Uterus (tissue), 2 donors: ENCODE results near the gene SUFU.

Source experiments
- CTCF ChIP-seq, 4 experiments: fragments of 200-600 bp in 2 of 4; fragments of 450-650 bp in 2 of 4; sonication (generic) in 2 of 4; IDR thresholded peaks; one replicate each; pipeline ENCODE4 v1.5.1; 2016 to 2019; ENCODE audit warnings: antibody characterized with exemption in 4 of 4, mild to moderate bottlenecking in 2 of 4, moderate library complexity in 1 of 4
- POLR2A ChIP-seq, 2 donors: fragments of 450-650 bp; IDR thresholded peaks; one replicate each; pipeline ENCODE4 v1.6.1; 2016; ENCODE audit warnings: antibody characterized with exemption in 2 of 2, mild to moderate bottlenecking in 1 of 2, moderate library complexity in 1 of 2

DNA sequence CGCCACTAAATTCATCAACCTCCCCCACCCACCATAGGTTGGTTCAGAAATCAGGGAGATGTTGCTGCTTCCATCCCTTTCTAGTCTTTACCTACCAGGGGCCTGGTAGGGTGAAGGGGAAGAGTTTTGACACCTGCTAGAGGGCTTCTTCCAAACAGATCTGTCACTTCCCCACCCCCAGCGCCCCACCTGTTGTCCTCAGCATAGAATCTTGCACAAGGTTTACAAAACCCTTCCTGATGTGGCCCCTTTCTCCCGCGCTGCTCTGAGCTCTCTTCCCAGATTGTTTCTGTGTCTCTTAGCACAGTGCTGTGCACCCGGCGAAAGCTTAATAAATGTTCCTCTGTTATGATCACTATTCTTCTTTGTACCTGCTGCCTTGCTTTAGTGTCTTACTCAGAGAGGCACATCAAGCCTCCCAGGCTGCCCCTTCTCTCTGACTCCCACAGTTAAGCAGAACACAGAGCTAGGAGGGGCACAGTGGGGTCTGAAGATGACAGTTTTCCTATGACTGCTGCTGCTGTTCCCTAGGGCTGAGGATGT lies 41.2 kb upstream of the SUFU start:
- TF ChIP-seq CTCF (IDR thresholded peaks at IDR 0.05) = no peak
- no peak for TF ChIP-seq POLR2A (IDR thresholded peaks at IDR 0.05)
